Measurements from ENCODE around the gene OPHN1.
"Not testable (repeated sequence)": the region's sequence is repeated elsewhere in the genome, so short reads cannot be mapped to it uniquely, and the experiment has no call there.

OPHN1 gene

GRCh38 chrX:68132749-68133148 is 300.5 kb downstream of the OPHN1 start:
- DNase-seq, result no peak

GRCh38 chrX:68121835-68122234 is 311.5 kb downstream of the OPHN1 start:
- DNase-seq, result no peak

- no peak for DNase-seq
Observed at GRCh38 chrX:68121371-68121770, 311.9 kb downstream of the OPHN1 start.

GRCh38 chrX:68115371-68115770 is 317.9 kb downstream of the OPHN1 start:
- no peak for DNase-seq

- peak; percentile 76 to 82 for DNase-seq
Observed at GRCh38 chrX:68114573-68115129, 318.6 kb downstream of the OPHN1 start.

GRCh38 chrX:68113837-68114572 is 319.3 kb downstream of the OPHN1 start:
- DNase-seq, result no peak

GRCh38 chrX:68112321-68112720 is 321.0 kb downstream of the OPHN1 start:
- no peak for DNase-seq

- DNase-seq, result no peak
Observed at GRCh38 chrX:68109162-68109561, 324.1 kb downstream of the OPHN1 start.

- DNase-seq, result no peak
Observed at GRCh38 chrX:68098431-68098830, 334.9 kb downstream of the OPHN1 start.

- peak in 1 of 2 experiments; percentile 23 for DNase-seq
Observed at GRCh38 chrX:68090266-68090665, 343.0 kb downstream of the OPHN1 start.

- no peak for DNase-seq
Observed at GRCh38 chrX:68087526-68087925, 345.8 kb downstream of the OPHN1 start.

- DNase-seq, result no peak
Observed at GRCh38 chrX:68086709-68087108, 346.6 kb downstream of the OPHN1 start.

- peak; percentile 2 to 8 for DNase-seq
Observed at GRCh38 chrX:68084765-68085164, 348.5 kb downstream of the OPHN1 start.

- DNase-seq, result no peak
Observed at GRCh38 chrX:68083510-68083909, 349.8 kb downstream of the OPHN1 start.

GRCh38 chrX:68079961-68080360 is 353.3 kb downstream of the OPHN1 start:
- no peak for DNase-seq

- not testable (repeated sequence) for DNase-seq
Observed at GRCh38 chrX:68078801-68079200, 354.5 kb downstream of the OPHN1 start.

- no peak for DNase-seq
Observed at GRCh38 chrX:68077378-68077777, 355.9 kb downstream of the OPHN1 start.

- no peak for DNase-seq
Observed at GRCh38 chrX:68072041-68072440, 361.3 kb downstream of the OPHN1 start.

GRCh38 chrX:68070119-68070518 is 363.2 kb downstream of the OPHN1 start:
- DNase-seq, result not testable (repeated sequence)

GRCh38 chrX:68061206-68061535 is 372.1 kb downstream of the OPHN1 start:
- DNase-seq, result no peak

GRCh38 chrX:68060506-68061205 is 372.6 kb downstream of the OPHN1 start:
- peak; percentile 14 to 24 for DNase-seq

GRCh38 chrX:68059469-68059868 is 373.8 kb downstream of the OPHN1 start:
- DNase-seq, result no peak

- no peak for DNase-seq
Observed at GRCh38 chrX:68049466-68049865, 383.8 kb downstream of the OPHN1 start.

- DNase-seq, result no peak
Observed at GRCh38 chrX:68048774-68049173, 384.5 kb downstream of the OPHN1 start.
